Gastrocnemius medialis (tissue), 4 donors: ENCODE results near the gene SSU72.

Source experiments
- CTCF ChIP-seq, 5 experiments: fragments of 450-650 bp in 3 of 5; fragments of 200-600 bp in 2 of 5; sonication (generic) in 2 of 5; IDR thresholded peaks in 4 of 5; conservative IDR thresholded peaks in 1 of 5; 1 replicate in 4 of 5; 2 replicates in 1 of 5; pipeline ENCODE4 v1.5.1; 2016 to 2019; ENCODE audit warnings: antibody characterized with exemption in 5 of 5, mild to moderate bottlenecking in 3 of 5, moderate library complexity in 3 of 5
- POLR2A ChIP-seq, 2 donors: fragments of 450-650 bp; IDR thresholded peaks; one replicate each; pipeline ENCODE4 v1.6.1; 2017; ENCODE audit warnings: antibody characterized with exemption in 2 of 2, mild to moderate bottlenecking in 2 of 2, moderate library complexity in 2 of 2

- TF ChIP-seq CTCF (IDR thresholded peaks at IDR 0.05 in 4 of 5, conservative IDR thresholded peaks at IDR 0.05 in 1 of 5) (no peak), POLR2A (IDR thresholded peaks at IDR 0.05) (no peak)
Measured at GRCh38 chr1:1606232-1606631, 31.6 kb upstream of the SSU72 start.
